PC-3 (cell line): ENCODE data around the gene SPINK6.

Source experiments
- EZH2 ChIP-seq: fragments of 300-600 bp; sonication (generic); IDR thresholded peaks from one replicate; pipeline ENCODE4 v1.6.1; 2017; ENCODE audit warnings: antibody characterized with exemption, mild to moderate bottlenecking, low read length; ENCODE audit not compliant: unreplicated experiment
- TF ChIP-seq, protein P1 (sequence below): fragments of 300-600 bp; sonication (generic); conservative IDR thresholded peaks from 2 replicates; pipeline ENCODE4 v1.5.1; 2017; ENCODE audit warnings: antibody characterized with exemption, low read depth, mild to moderate bottlenecking, low read length

DNA sequence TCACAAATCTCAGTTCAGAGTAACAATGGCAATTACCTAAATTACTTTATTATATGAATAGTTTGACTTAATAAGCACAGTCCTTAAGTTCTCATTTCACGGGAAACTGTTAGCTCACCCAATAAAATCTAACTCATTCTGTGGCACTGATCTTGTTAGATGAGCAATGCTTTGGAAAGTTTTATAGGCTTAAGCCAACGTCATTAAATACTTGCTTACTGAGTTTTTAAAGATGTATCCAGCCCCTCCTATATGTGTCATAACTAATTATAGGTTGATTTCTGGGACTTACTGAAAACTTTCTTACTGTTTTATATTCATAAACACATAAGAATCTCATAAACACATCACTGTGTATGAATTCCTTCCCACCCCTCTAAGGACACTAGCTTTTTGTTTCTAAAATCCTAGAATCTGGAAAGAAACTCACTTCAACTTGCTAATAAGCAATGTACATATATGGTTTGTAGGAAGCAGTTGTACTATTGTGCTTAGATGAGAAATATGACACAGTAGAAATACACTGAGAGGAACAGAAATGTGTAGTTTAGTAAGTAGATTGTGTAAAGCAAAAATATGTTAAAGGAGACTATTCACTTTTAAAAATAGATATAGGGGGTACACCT is 21.4 kb downstream of the SPINK6 start:
- TF ChIP-seq, protein P1, sequence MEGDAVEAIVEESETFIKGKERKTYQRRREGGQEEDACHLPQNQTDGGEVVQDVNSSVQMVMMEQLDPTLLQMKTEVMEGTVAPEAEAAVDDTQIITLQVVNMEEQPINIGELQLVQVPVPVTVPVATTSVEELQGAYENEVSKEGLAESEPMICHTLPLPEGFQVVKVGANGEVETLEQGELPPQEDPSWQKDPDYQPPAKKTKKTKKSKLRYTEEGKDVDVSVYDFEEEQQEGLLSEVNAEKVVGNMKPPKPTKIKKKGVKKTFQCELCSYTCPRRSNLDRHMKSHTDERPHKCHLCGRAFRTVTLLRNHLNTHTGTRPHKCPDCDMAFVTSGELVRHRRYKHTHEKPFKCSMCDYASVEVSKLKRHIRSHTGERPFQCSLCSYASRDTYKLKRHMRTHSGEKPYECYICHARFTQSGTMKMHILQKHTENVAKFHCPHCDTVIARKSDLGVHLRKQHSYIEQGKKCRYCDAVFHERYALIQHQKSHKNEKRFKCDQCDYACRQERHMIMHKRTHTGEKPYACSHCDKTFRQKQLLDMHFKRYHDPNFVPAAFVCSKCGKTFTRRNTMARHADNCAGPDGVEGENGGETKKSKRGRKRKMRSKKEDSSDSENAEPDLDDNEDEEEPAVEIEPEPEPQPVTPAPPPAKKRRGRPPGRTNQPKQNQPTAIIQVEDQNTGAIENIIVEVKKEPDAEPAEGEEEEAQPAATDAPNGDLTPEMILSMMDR, result no peak
- no peak for TF ChIP-seq EZH2
